Activated CD4-positive, alpha-beta T cell treated with anti-CD3 and anti-CD28 coated beads for 36 hours (primary cell): ENCODE measurements around the gene ACTR3. TPM values are rescaled to one million over a fixed set of nuclear protein-coding genes. Genes with fewer than 3 reads are reported as not detected.

Experiments used
- ATAC-seq: fragments of 200-7000 bp; cut with Tn5 transposase; one replicate; pipeline ENCODE4 v1.10.0; 2021; ENCODE audit warnings: mild to moderate bottlenecking, moderate library complexity
- CTCF ChIA-PET: fragments of 350-600 bp; sonication (Branson Sonifier 250); formaldehyde crosslinking; loops from one replicate; lab custom pipeline; 2021; ENCODE audit warnings: antibody characterized with exemption; lab: Charles Lee
- POLR2A ChIA-PET: fragments of 350-600 bp; sonication (Branson Sonifier 250); formaldehyde crosslinking; loops from one replicate; lab custom pipeline; 2021; ENCODE audit warnings: antibody characterized with exemption, inconsistent platforms; lab: Charles Lee
- DNase-seq: peaks from one replicate; pipeline ENCODE4 v3.0.0-alpha.2; 2020
- H3K27ac Mint-ChIP-seq: one replicate; pipeline ENCODE4 v1.8.0; 2021; ENCODE audit warnings: mixed read lengths
- H3K27me3 Mint-ChIP-seq: one replicate; pipeline ENCODE4 v1.8.0; 2021; ENCODE audit warnings: mixed read lengths
- H3K36me3 Mint-ChIP-seq: one replicate; pipeline ENCODE4 v1.8.0; 2021; ENCODE audit warnings: low read depth, mixed read lengths
- H3K4me1 Mint-ChIP-seq: one replicate; pipeline ENCODE4 v1.8.0; 2021; ENCODE audit warnings: mixed read lengths
- H3K4me3 Mint-ChIP-seq: one replicate; pipeline ENCODE4 v1.8.0; 2021; ENCODE audit warnings: mild to moderate bottlenecking, moderate library complexity, mixed read lengths
- H3K9me3 Mint-ChIP-seq: one replicate; pipeline ENCODE4 v1.8.0; 2021; ENCODE audit warnings: low read depth, mixed read lengths
- intact Hi-C, 2 experiments: fragments of 100-400 bp; cut with DNase I in 1 of 2; cut with micrococcal nuclease in 1 of 2; formaldehyde crosslinking; loops; one replicate each; pipeline versions ENCODE4 v1.14.2 to v1.15.1; 2022 to 2024; cut with DNase I, micrococcal nuclease
- total RNA-seq, 2 experiments: library from RNA; stranded (reverse); gene quantifications; one replicate each; pipeline ENCODE4 v1.2.3, GENCODE V29; 2021

Gene ACTR3
- total RNA-seq, 2 experiments from 2014 or later = 495 to 583 TPM

GRCh38 chr2:113977660-113978523, 88.0 kb downstream of the ACTR3 start:
- Mint-ChIP-seq H3K36me3 (peaks cover 6% of the 10 kb centered on the region), H3K4me3 (no peak overlapping the region), H3K27me3 (no peaks in the 10 kb centered on the region), H3K9me3 (no peaks in the 10 kb centered on the region), H3K27ac (no peak overlapping the region), H3K4me1 (peaks cover 5% of the 10 kb centered on the region)
- CTCF ChIA-PET = interaction anchor here (0.7 to 4.0 kb wide), 12 partner anchors 9 to 263 kb away, joined by 3 to 27 read pairs (median 4); partner anchors contain the start of gene SLC35F5
- intact Hi-C loops = loop anchor here (2.0 to 10.0 kb wide), 5 partner anchors 221 to 375 kb away; partner anchors contain the start of gene SLC35F5 (in 2 of the 2)
- POLR2A ChIA-PET = no interaction called here
- no peak for ATAC-seq
- peak; percentile 12 for DNase-seq

GRCh38 chr2:113978524-113979190, 88.8 kb downstream of the ACTR3 start:
- Mint-ChIP-seq H3K9me3 (no peaks in the 10 kb centered on the region), H3K4me1 (no peaks in the 10 kb centered on the region), H3K4me3 (no peak overlapping the region), H3K36me3 (peaks cover 3% of the 10 kb centered on the region), H3K27me3 (no peaks in the 10 kb centered on the region), H3K27ac (no peak overlapping the region)
- CTCF ChIA-PET = interaction anchor here (0.5 to 4.0 kb wide), 20 partner anchors 10 to 279 kb away, joined by 3 to 27 read pairs (median 4); partner anchors contain the start of gene SLC35F5
- POLR2A ChIA-PET = no interaction called here
- no peak for DNase-seq
- ATAC-seq = no peak
- intact Hi-C loops = loop anchor here (2.0 to 10.0 kb wide), 5 partner anchors 222 to 376 kb away; partner anchors contain the start of gene SLC35F5 (in 2 of the 2)

- intact Hi-C loops = loop anchor here (2.0 to 10.0 kb wide), 5 partner anchors 223 to 377 kb away; partner anchors contain the start of gene SLC35F5 (in 2 of the 2)
- ChIA-PET CTCF (interaction anchor here (0.5 to 4.0 kb wide), 24 partner anchors 11 to 559 kb away, joined by 3 to 27 read pairs (median 3); partner anchors contain the start of gene SLC35F5), POLR2A (no interaction called here)
- DNase-seq (peak; percentile 90), ATAC-seq (peak; percentile 59)
- no peaks in the 10 kb centered on the region for H3K4me1 Mint-ChIP-seq
- no peaks in the 10 kb centered on the region for H3K9me3 Mint-ChIP-seq
- H3K4me3 Mint-ChIP-seq = no peak overlapping the region
- no peaks in the 10 kb centered on the region for H3K27me3 Mint-ChIP-seq
- H3K36me3 Mint-ChIP-seq = peaks cover 3% of the 10 kb centered on the region
- H3K27ac Mint-ChIP-seq = no peak overlapping the region
These were observed 89.6 kb downstream of the ACTR3 start for GRCh38 chr2:113979191-113980128.

- POLR2A ChIA-PET = no interaction called here
- H3K27ac Mint-ChIP-seq = no peak overlapping the region
- H3K9me3 Mint-ChIP-seq = no peaks in the 10 kb centered on the region
- no peaks in the 10 kb centered on the region for H3K4me1 Mint-ChIP-seq
- no peaks in the 10 kb centered on the region for H3K27me3 Mint-ChIP-seq
- intact Hi-C loops = no loop called here
- H3K4me3 Mint-ChIP-seq = no peak overlapping the region
- ATAC-seq (no peak), DNase-seq (no peak)
- CTCF ChIA-PET = interaction anchor here (1.0 to 4.0 kb wide), 4 partner anchors 15 to 377 kb away, joined by 3 to 27 read pairs (median 4); no protein-coding TSS in a partner anchor
- H3K36me3 Mint-ChIP-seq = peaks cover 3% of the 10 kb centered on the region
These were observed 91.1 kb downstream of the ACTR3 start for GRCh38 chr2:113980946-113981345.

GRCh38 chr2:113981404-113982134, 91.7 kb downstream of the ACTR3 start:
- POLR2A ChIA-PET = no interaction called here
- no peaks in the 10 kb centered on the region for H3K9me3 Mint-ChIP-seq
- H3K4me3 Mint-ChIP-seq = no peak overlapping the region
- CTCF ChIA-PET = interaction anchor here (1.5 kb wide), 1 partner anchor 86 kb away, joined by 4 read pairs; no protein-coding TSS in a partner anchor
- no peaks in the 10 kb centered on the region for H3K4me1 Mint-ChIP-seq
- intact Hi-C loops = no loop called here
- DNase-seq (no peak), ATAC-seq (no peak)
- peaks cover 3% of the 10 kb centered on the region for H3K36me3 Mint-ChIP-seq
- H3K27me3 Mint-ChIP-seq = no peaks in the 10 kb centered on the region
- no peak overlapping the region for H3K27ac Mint-ChIP-seq

- intact Hi-C loops = no loop called here
- H3K36me3 Mint-ChIP-seq = no peaks in the 10 kb centered on the region
- CTCF ChIA-PET = no interaction called here
- no peaks in the 10 kb centered on the region for H3K9me3 Mint-ChIP-seq
- no peak overlapping the region for H3K27ac Mint-ChIP-seq
- no peaks in the 10 kb centered on the region for H3K4me1 Mint-ChIP-seq
- ATAC-seq = no peak
- POLR2A ChIA-PET = no interaction called here
- H3K27me3 Mint-ChIP-seq = peaks cover 3% of the 10 kb centered on the region
- no peak overlapping the region for H3K4me3 Mint-ChIP-seq
- no peak for DNase-seq
These were observed 95.9 kb downstream of the ACTR3 start for GRCh38 chr2:113985554-113986397.

GRCh38 chr2:113986762-113987290, 96.9 kb downstream of the ACTR3 start:
- H3K27ac Mint-ChIP-seq = no peak overlapping the region
- ChIA-PET POLR2A (no interaction called here), CTCF (interaction anchor here (0.5 kb wide), 1 partner anchor 87 kb away, joined by 4 read pairs; no protein-coding TSS in a partner anchor)
- DNase-seq (no peak), ATAC-seq (no peak)
- intact Hi-C loops = no loop called here
- H3K9me3 Mint-ChIP-seq = no peaks in the 10 kb centered on the region
- no peaks in the 10 kb centered on the region for H3K4me1 Mint-ChIP-seq
- H3K27me3 Mint-ChIP-seq = peaks cover 3% of the 10 kb centered on the region
- no peak overlapping the region for H3K4me3 Mint-ChIP-seq
- H3K36me3 Mint-ChIP-seq = no peaks in the 10 kb centered on the region

GRCh38 chr2:113992090-113992489, 102.2 kb downstream of the ACTR3 start:
- POLR2A ChIA-PET = no interaction called here
- DNase-seq (no peak), ATAC-seq (no peak)
- no peak overlapping the region for H3K4me3 Mint-ChIP-seq
- CTCF ChIA-PET = no interaction called here
- H3K27ac Mint-ChIP-seq = no peak overlapping the region
- intact Hi-C loops = no loop called here
- H3K36me3 Mint-ChIP-seq = no peaks in the 10 kb centered on the region
- H3K27me3 Mint-ChIP-seq = peaks cover 3% of the 10 kb centered on the region
- no peaks in the 10 kb centered on the region for H3K4me1 Mint-ChIP-seq
- no peaks in the 10 kb centered on the region for H3K9me3 Mint-ChIP-seq

GRCh38 chr2:113996671-113997594, 107.0 kb downstream of the ACTR3 start:
- Mint-ChIP-seq H3K4me1 (no peaks in the 10 kb centered on the region), H3K36me3 (no peaks in the 10 kb centered on the region), H3K4me3 (no peak overlapping the region), H3K27me3 (no peaks in the 10 kb centered on the region), H3K27ac (no peak overlapping the region), H3K9me3 (no peaks in the 10 kb centered on the region)
- no peak for DNase-seq
- intact Hi-C loops = no loop called here
- ChIA-PET CTCF (interaction anchor here (0.6 kb wide), 1 partner anchor 96 kb away, joined by 3 read pairs; no protein-coding TSS in a partner anchor), POLR2A (no interaction called here)
- no peak for ATAC-seq
